ENCODE results near the gene PAQR9. TPM values are rescaled to one million over a fixed set of nuclear protein-coding genes. Genes with fewer than 3 reads are reported as not detected.

The PAQR9 gene
- total and polyA plus RNA-seq, 9 of the 15 experiments (the other 6 are each of a cell fraction or from before 2014, with no cell fraction given), result 0.04 to 0.58 (median 0.22) TPM

DNA sequence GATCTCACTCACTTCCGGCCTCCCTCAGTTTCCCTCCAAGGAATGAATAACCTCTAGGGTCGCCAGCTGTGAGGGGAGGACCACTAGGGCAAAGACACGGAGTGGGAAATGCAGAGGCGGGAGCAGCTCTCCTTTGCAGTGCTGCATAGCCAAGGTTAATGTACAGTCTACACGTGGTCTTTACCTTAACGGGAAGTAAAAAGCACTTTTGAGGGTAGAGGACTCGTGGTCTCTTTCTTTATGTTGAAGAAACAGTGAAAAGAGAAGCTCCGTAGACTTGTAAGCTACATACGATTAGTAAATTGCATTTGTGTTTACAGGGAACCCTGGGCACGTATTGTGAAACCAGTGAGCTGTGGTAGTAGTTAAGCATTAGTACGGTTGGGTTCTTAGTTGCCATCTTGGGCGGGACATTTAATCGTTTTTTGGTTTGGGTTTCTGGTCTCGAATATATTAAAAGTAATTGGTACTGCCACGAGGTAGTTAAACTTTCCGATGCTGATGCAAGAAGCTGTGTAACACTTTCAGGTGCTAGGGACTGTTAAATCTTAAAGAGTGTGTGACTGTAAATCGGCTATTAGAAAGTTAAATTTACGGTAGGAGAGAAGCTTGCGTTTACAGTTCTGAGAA, 38.7 kb upstream of the PAQR9 start:
- Histone ChIP-seq H3K79me2 (ENCODE audit: control insufficient read depth, insufficient read depth, low read length) (peaks cover 82% of the 10 kb centered on the region), H3K27me3 (ENCODE audit: control insufficient read depth in 2 of 2, insufficient read depth in 2 of 2, low read length in 2 of 2) (no peaks in the 10 kb centered on the region), H4K20me1 (replicated peaks; ENCODE audit: control insufficient read depth, insufficient read depth, low read length) (peaks cover 25% of the 10 kb centered on the region), H3K9me1 (ENCODE audit: control insufficient read depth, insufficient read depth, low read length) (no peaks in the 10 kb centered on the region), H3K36me3 (ENCODE audit: control insufficient read depth, insufficient read depth, low read length) (peaks cover 9% of the 10 kb centered on the region; the same call in 1 of the 3 replicates), H2AFZ (ENCODE audit: low read depth, low read length) (peak overlapping the region; percentile 83), H3K4me3 (peak overlapping the region; percentile 94), H3K4me1 (replicated peaks in 1 of 2; ENCODE audit: control insufficient read depth in 2 of 2, insufficient read depth in 2 of 2, low read length in 2 of 2) (peaks cover 6 to 29% of the 10 kb centered on the region in 2 experiments), H3K27ac (ENCODE audit: extremely low read depth, low read depth, low read length) (peak overlapping the region; percentile 99), H3K9ac (ENCODE audit: insufficient read depth in 1 of 2, low read depth in 2 of 2, low read length in 2 of 2) (peak overlapping the region; percentile 98 to 99), H3K9me3 (replicated peaks; ENCODE audit: control insufficient read depth, insufficient read depth, low read depth, low read length) (no peaks in the 10 kb centered on the region), H3K4me2 (ENCODE audit: insufficient read depth, low read length) (peak overlapping the region; percentile 99)
- peak; percentile 65 for ATAC-seq
- BruUV-seq (replicated peaks), result no TSS peak
- in situ Hi-C loops (cut with MboI) (no loop called here), intact Hi-C loops (cut with micrococcal nuclease) (loop anchor here (1.0 to 5.0 kb wide), 2 partner anchors 116 to 975 kb away; no protein-coding TSS in a partner anchor)
- DNase-seq (ENCODE audit: extremely low read depth in 1 of 4, low spot score in 3 of 4), result peak; percentile 40 to 60 (median 44)
- CTCF ChIA-PET (ENCODE audit: low intra/inter-chr PET ratio), result interaction anchor here (0.6 kb wide), 1 partner anchor 267 kb away, joined by 4 read pairs; no protein-coding TSS in a partner anchor
- WGBS (ENCODE audit: insufficient coverage, low coverage, missing lambda C conversion rate), result under 1% methylated on average over 19 of the region's 19 CpGs
- POLR2A ChIA-PET, result interaction anchor here (0.5 to 2.7 kb wide), 19 partner anchors 8 to 812 kb away, joined by 3 to 17 read pairs (median 3); no protein-coding TSS in a partner anchor
- FAIRE-seq, result no peak
- TF ChIP-seq POLR2AphosphoS5 (IDR thresholded peaks at IDR 0.05; ENCODE audit: control insufficient read depth, insufficient read depth, low read depth, low read length) (no peak), ESRRB (CRISPR knock-in tag; IDR thresholded peaks at IDR 0.05; ENCODE audit: borderline replicate concordance) (no peak), HIVEP1 (CRISPR knock-in tag; IDR thresholded peaks at IDR 0.05) (no peak), GATAD2B (IDR thresholded peaks at IDR 0.05; ENCODE audit: borderline replicate concordance) (no peak), ZNF717 (CRISPR knock-in tag; IDR thresholded peaks at IDR 0.05) (no peak), CBX1 (IDR thresholded peaks at IDR 0.05; ENCODE audit: low read depth) (no peak), RFX5 (IDR thresholded peaks at IDR 0.05; ENCODE audit: low read depth, low read length) (no peak), TAF1 (IDR thresholded peaks at IDR 0.05; ENCODE audit: control insufficient read depth, extremely low read depth, insufficient read depth, low read length, severe bottlenecking) (peak; percentile 10), ZSCAN29 (IDR thresholded peaks at IDR 0.05) (no peak), ZNF212 (CRISPR knock-in tag; IDR thresholded peaks at IDR 0.05) (no peak), ARNT (IDR thresholded peaks at IDR 0.05) (no peak), MCM7 (IDR thresholded peaks at IDR 0.05) (no peak), BMI1 (IDR thresholded peaks at IDR 0.05; ENCODE audit: low read length) (no peak)
- TF ChIP-seq, protein P1, sequence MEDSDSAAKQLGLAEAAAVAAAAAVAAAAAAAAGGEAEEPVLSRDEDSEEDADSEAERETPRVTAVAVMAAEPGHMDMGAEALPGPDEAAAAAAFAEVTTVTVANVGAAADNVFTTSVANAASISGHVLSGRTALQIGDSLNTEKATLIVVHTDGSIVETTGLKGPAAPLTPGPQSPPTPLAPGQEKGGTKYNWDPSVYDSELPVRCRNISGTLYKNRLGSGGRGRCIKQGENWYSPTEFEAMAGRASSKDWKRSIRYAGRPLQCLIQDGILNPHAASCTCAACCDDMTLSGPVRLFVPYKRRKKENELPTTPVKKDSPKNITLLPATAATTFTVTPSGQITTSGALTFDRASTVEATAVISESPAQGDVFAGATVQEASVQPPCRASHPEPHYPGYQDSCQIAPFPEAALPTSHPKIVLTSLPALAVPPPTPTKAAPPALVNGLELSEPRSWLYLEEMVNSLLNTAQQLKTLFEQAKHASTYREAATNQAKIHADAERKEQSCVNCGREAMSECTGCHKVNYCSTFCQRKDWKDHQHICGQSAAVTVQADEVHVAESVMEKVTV (CRISPR knock-in tag; IDR thresholded peaks at IDR 0.05), result no peak
- TF ChIP-seq, protein P2, sequence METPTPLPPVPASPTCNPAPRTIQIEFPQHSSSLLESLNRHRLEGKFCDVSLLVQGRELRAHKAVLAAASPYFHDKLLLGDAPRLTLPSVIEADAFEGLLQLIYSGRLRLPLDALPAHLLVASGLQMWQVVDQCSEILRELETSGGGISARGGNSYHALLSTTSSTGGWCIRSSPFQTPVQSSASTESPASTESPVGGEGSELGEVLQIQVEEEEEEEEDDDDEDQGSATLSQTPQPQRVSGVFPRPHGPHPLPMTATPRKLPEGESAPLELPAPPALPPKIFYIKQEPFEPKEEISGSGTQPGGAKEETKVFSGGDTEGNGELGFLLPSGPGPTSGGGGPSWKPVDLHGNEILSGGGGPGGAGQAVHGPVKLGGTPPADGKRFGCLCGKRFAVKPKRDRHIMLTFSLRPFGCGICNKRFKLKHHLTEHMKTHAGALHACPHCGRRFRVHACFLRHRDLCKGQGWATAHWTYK (CRISPR knock-in tag; IDR thresholded peaks at IDR 0.05), result no peak
- TF ChIP-seq, protein P3, sequence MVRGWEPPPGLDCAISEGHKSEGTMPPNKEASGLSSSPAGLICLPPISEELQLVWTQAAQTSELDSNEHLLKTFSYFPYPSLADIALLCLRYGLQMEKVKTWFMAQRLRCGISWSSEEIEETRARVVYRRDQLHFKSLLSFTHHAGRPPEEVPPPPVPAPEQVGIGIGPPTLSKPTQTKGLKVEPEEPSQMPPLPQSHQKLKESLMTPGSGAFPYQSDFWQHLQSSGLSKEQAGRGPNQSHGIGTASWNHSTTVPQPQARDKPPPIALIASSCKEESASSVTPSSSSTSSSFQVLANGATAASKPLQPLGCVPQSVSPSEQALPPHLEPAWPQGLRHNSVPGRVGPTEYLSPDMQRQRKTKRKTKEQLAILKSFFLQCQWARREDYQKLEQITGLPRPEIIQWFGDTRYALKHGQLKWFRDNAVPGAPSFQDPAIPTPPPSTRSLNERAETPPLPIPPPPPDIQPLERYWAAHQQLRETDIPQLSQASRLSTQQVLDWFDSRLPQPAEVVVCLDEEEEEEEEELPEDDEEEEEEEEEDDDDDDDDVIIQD (CRISPR knock-in tag; IDR thresholded peaks at IDR 0.05), result no peak
- TF ChIP-seq, protein P4, sequence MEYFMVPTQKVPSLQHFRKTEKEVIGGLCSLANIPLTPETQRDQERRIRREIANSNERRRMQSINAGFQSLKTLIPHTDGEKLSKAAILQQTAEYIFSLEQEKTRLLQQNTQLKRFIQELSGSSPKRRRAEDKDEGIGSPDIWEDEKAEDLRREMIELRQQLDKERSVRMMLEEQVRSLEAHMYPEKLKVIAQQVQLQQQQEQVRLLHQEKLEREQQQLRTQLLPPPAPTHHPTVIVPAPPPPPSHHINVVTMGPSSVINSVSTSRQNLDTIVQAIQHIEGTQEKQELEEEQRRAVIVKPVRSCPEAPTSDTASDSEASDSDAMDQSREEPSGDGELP (CRISPR knock-in tag; IDR thresholded peaks at IDR 0.05; ENCODE audit: borderline replicate concordance), result no peak; the same call in 1 of the 2 replicates

All from K562 (cell line).